GM12872 (cell line): ENCODE results near the gene PRKCE.

Source experiments
- TF ChIP-seq, protein P1 (sequence below): IDR thresholded peaks from 3 replicates; pipeline ENCODE4 v1.5.1; 2011; ENCODE audit warnings: low read depth, mild to moderate bottlenecking, low read length, moderate library complexity; ENCODE audit not compliant: insufficient read depth

PRKCE gene

GRCh38 chr2:45763797-45764196 lies 112.3 kb downstream of the PRKCE start:
- TF ChIP-seq, protein P1, sequence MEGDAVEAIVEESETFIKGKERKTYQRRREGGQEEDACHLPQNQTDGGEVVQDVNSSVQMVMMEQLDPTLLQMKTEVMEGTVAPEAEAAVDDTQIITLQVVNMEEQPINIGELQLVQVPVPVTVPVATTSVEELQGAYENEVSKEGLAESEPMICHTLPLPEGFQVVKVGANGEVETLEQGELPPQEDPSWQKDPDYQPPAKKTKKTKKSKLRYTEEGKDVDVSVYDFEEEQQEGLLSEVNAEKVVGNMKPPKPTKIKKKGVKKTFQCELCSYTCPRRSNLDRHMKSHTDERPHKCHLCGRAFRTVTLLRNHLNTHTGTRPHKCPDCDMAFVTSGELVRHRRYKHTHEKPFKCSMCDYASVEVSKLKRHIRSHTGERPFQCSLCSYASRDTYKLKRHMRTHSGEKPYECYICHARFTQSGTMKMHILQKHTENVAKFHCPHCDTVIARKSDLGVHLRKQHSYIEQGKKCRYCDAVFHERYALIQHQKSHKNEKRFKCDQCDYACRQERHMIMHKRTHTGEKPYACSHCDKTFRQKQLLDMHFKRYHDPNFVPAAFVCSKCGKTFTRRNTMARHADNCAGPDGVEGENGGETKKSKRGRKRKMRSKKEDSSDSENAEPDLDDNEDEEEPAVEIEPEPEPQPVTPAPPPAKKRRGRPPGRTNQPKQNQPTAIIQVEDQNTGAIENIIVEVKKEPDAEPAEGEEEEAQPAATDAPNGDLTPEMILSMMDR: no peak

GRCh38 chr2:45765007-45765727 lies 113.7 kb downstream of the PRKCE start:
- TF ChIP-seq, protein P1: no peak

GRCh38 chr2:45765728-45766254 lies 114.3 kb downstream of the PRKCE start:
- TF ChIP-seq, protein P1: no peak

GRCh38 chr2:45768208-45768607 lies 116.7 kb downstream of the PRKCE start:
- TF ChIP-seq, protein P1: no peak

- TF ChIP-seq, protein P1: no peak
Observed at GRCh38 chr2:45769056-45769455, 117.6 kb downstream of the PRKCE start.

GRCh38 chr2:45769854-45770576 lies 118.5 kb downstream of the PRKCE start:
- TF ChIP-seq, protein P1: no peak

DNA sequence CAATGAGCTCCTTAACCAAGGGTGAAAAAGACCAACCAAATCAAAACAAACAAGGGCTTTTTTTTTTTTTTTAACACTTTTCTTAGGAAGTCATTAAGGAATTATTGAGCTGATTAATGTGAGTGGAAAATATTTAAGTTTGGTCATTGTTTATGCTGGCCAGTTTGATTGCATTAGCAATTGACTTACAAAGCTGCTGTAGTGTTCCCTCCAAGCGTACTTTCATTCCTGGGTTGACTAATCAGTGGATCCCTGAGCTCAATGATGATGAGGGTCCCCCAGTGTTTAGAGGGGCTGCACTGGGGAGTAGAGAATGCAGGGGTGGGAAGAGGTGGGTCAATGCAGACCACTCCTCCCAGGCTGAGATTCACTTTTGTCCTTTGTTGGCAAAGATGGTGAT lies 119.3 kb downstream of the PRKCE start:
- TF ChIP-seq, protein P1: no peak
